GM12878 (cell line): ENCODE results near the gene NAT9. TPM values are rescaled to one million over a fixed set of nuclear protein-coding genes. Genes with fewer than 3 reads are reported as not detected.
A peak's percentile ranks its signal among the peaks of the same experiment; 100 is the strongest.

Source experiments
- ATAC-seq: fragments of 200-7000 bp; cut with Tn5 transposase; 3 replicates; pipeline ENCODE4 v1.9.1; 2020; ENCODE audit warnings: mild to moderate bottlenecking, moderate library complexity
- BruUV-seq: library from RNA; stranded (reverse); fragments of 400-500 nt; replicated peaks from 2 replicates; lab custom pipeline; 2021; lab: Mats Ljungman, UMichigan
- CTCF ChIA-PET: fragments of 300-600 bp; sonication (Branson Sonifier 250); formaldehyde crosslinking; extraction: SDS; loops from one replicate; lab custom pipeline; 2021; ENCODE audit warnings: inconsistent platforms; lab: Yijun Ruan, JAX
- POLR2A ChIA-PET: fragments of 350-600 bp; formaldehyde crosslinking; extraction: SDS; loops from one replicate; lab custom pipeline; 2021; ENCODE audit warnings: inconsistent platforms; lab: Charles Lee
- RAD21 ChIA-PET: fragments of 300-600 bp; sonication (Branson Sonifier 250); formaldehyde crosslinking; loops from one replicate; lab custom pipeline; 2023; ENCODE audit warnings: antibody characterized with exemption; ENCODE audit not compliant: unreplicated experiment; lab: Charles Lee
- SMC1A ChIA-PET: fragments of 300-600 bp; sonication (Branson Sonifier 250); formaldehyde crosslinking; loops from one replicate; lab custom pipeline; 2023; ENCODE audit not compliant: unreplicated experiment, uncharacterized antibody; lab: Charles Lee
- DNase-seq: peaks from one replicate; pipeline ENCODE4 v3.0.0-alpha.2; 2011; ENCODE audit warnings: low read depth, low spot score
- FAIRE-seq: peaks from 3 replicates; lab custom pipeline; 2011; peaks lifted over from hg19 to GRCh38; lab: Jason Lieb, UNC
- H2AFZ ChIP-seq: 2 replicates; pipeline ENCODE4 v1.6.0; 2011; ENCODE audit warnings: low read depth, low read length, control low read depth; ENCODE audit not compliant: control insufficient read depth
- H3K27ac ChIP-seq: 2 replicates; pipeline ENCODE4 v1.5.1; 2011; ENCODE audit warnings: control low read depth; ENCODE audit not compliant: control insufficient read depth, insufficient read depth
- H3K27me3 ChIP-seq, 2 experiments: replicated peaks in 1 of 2; 2 replicates each; pipeline versions ENCODE4 v1.6.0 to v1.6.1; 2011; ENCODE audit warnings: low read length in 1 of 2; ENCODE audit not compliant: control insufficient read depth in 2 of 2, insufficient read depth in 2 of 2
- H3K36me3 ChIP-seq, 2 experiments: 2 replicates each; pipeline ENCODE4 v1.5.1; 2011; ENCODE audit warnings: low read length in 1 of 2; ENCODE audit not compliant: control insufficient read depth in 2 of 2, insufficient read depth in 2 of 2
- H3K4me1 ChIP-seq: 2 replicates; pipeline ENCODE4 v1.6.1; 2011; ENCODE audit warnings: mild to moderate bottlenecking, low read length, moderate library complexity, mixed read lengths; ENCODE audit not compliant: control insufficient read depth, insufficient read depth
- H3K4me2 ChIP-seq: 2 replicates; pipeline ENCODE4 v1.6.0; 2011; ENCODE audit warnings: control low read depth; ENCODE audit not compliant: control insufficient read depth, insufficient read depth
- H3K4me3 ChIP-seq: fragments of 200-600 bp; sonication (generic); 2 replicates; pipeline ENCODE4 v1.5.1; 2016
- H3K79me2 ChIP-seq: 2 replicates; pipeline ENCODE4 v1.6.0; 2011; ENCODE audit warnings: low read length; ENCODE audit not compliant: control insufficient read depth, insufficient read depth
- H3K9ac ChIP-seq: 2 replicates; pipeline ENCODE4 v1.8.0; 2011; ENCODE audit warnings: low read length, control low read depth, mixed read lengths; ENCODE audit not compliant: control insufficient read depth, insufficient read depth
- H3K9me3 ChIP-seq: replicated peaks from 3 replicates; pipeline ENCODE4 v1.5.1; 2011; ENCODE audit warnings: mild to moderate bottlenecking, low read length; ENCODE audit not compliant: control insufficient read depth, insufficient read depth
- H4K20me1 ChIP-seq: 2 replicates; pipeline ENCODE4 v1.6.0; 2011; ENCODE audit not compliant: control insufficient read depth, insufficient read depth
- BCL3 ChIP-seq: IDR thresholded peaks from 2 replicates; pipeline ENCODE4 v1.6.1; 2011; ENCODE audit warnings: borderline replicate concordance, low read depth, mild to moderate bottlenecking, moderate library complexity, low read length; ENCODE audit not compliant: insufficient read depth, poor library complexity, severe bottlenecking
- CHD2 ChIP-seq: IDR thresholded peaks from 2 replicates; pipeline ENCODE4 v1.6.1; 2011; ENCODE audit warnings: low read depth, low read length, improper control_type of control experiment, borderline replicate concordance
- DPF2 ChIP-seq: fragments of 450-650 bp; IDR thresholded peaks from 2 replicates; pipeline ENCODE4 v1.6.1; 2017; ENCODE audit warnings: mild to moderate bottlenecking
- ESRRA ChIP-seq: IDR thresholded peaks from 2 replicates; pipeline ENCODE4 v1.6.1; 2012; ENCODE audit warnings: mild to moderate bottlenecking, low read length, improper control_type of control experiment
- IKZF1 ChIP-seq: fragments of 450-650 bp; conservative IDR thresholded peaks from 2 replicates; pipeline ENCODE4 v1.6.1; 2017; ENCODE audit warnings: antibody characterized with exemption, mild to moderate bottlenecking
- LARP7 ChIP-seq: fragments of 450-650 bp; IDR thresholded peaks from 2 replicates; pipeline ENCODE4 v1.6.1; 2017; ENCODE audit warnings: mild to moderate bottlenecking
- MYB ChIP-seq: fragments of 150-350 bp; IDR thresholded peaks from 2 replicates; pipeline ENCODE4 v1.6.1; 2014; ENCODE audit warnings: mild to moderate bottlenecking, low read depth, low read length, borderline replicate concordance
- NFYA ChIP-seq: IDR thresholded peaks from 2 replicates; pipeline ENCODE4 v1.6.1; 2011; ENCODE audit warnings: low read depth, mild to moderate bottlenecking, low read length, improper control_type of control experiment, borderline replicate concordance
- PAX5 ChIP-seq: IDR thresholded peaks from 2 replicates; pipeline ENCODE4 v1.6.1; 2011; ENCODE audit warnings: low read depth, low read length, borderline replicate concordance
- RAD21 ChIP-seq: IDR thresholded peaks from 2 replicates; pipeline ENCODE4 v1.6.1; 2011; ENCODE audit warnings: mild to moderate bottlenecking, low read depth, low read length, moderate library complexity; ENCODE audit not compliant: insufficient read depth
- SIX5 ChIP-seq: IDR thresholded peaks from 2 replicates; pipeline ENCODE4 v1.6.1; 2011; ENCODE audit warnings: mild to moderate bottlenecking, low read depth, low read length, moderate library complexity; ENCODE audit not compliant: severe bottlenecking
- SMAD1 ChIP-seq: fragments of 450-650 bp; IDR thresholded peaks from 2 replicates; pipeline ENCODE4 v1.6.1; 2018; ENCODE audit warnings: mild to moderate bottlenecking, low read depth; ENCODE audit not compliant: partially characterized antibody
- SMC3 ChIP-seq: IDR thresholded peaks from 2 replicates; pipeline ENCODE4 v1.6.1; 2011; ENCODE audit warnings: low read length, improper control_type of control experiment, borderline replicate concordance
- SRF ChIP-seq, 2 experiments: IDR thresholded peaks; 2 replicates each; pipeline ENCODE4 v1.6.1; 2011; ENCODE audit warnings: low read depth in 2 of 2, low read length in 2 of 2, mild to moderate bottlenecking in 1 of 2, moderate library complexity in 1 of 2
- STAT3 ChIP-seq: IDR thresholded peaks from 2 replicates; pipeline ENCODE4 v1.6.1; 2011; ENCODE audit warnings: low read depth, low read length, improper control_type of control experiment
- YY1 ChIP-seq: IDR thresholded peaks from 2 replicates; pipeline ENCODE4 v1.6.1; 2011; ENCODE audit warnings: low read depth, mild to moderate bottlenecking, low read length
- WGBS: methylation state at CpG from one replicate; pipeline ENCODE4 v1.1.6; 2016; ENCODE audit warnings: low lambda C conversion rate; ENCODE audit not compliant: insufficient replicate concordance, insufficient coverage; ENCODE audit errors: missing lambda C conversion rate; 5-methylcytosine and 5-hydroxymethylcytosine counted together
- in situ Hi-C: fragments of 300-500 bp; cut with MboI; formaldehyde crosslinking; loops from 9 replicates; pipeline ENCODE4 v1.14.3; 2018; ENCODE audit warnings: mixed read lengths
- intact Hi-C: fragments of 100-400 bp; cut with micrococcal nuclease; formaldehyde crosslinking; loops from one replicate; pipeline ENCODE4 v1.14.2; 2022; ENCODE audit not compliant: unreplicated experiment
- polyA plus RNA-seq, 11 experiments: library from polyadenylated mRNA; depleted of rRNA in 4 of 11; unstranded in 6 of 11; stranded (reverse) in 5 of 11; fragments of >200 nt; fragmentation: Nextera tagmentation in 4 of 11; fragmentation: Illumina TruSeq in 1 of 11; extraction: Ambion mirVana in 4 of 11; extraction: Trizol in 1 of 11; gene quantifications; 1 replicate in 1 of 11; 2 replicates in 10 of 11; pipeline versions ENCODE4 v1.2.1 to v1.2.3, GENCODE V29; 2011 to 2016; ENCODE audit warnings: inconsistent platforms in 2 of 11, missing spikeins in 2 of 11, low read depth in 1 of 11
- total RNA-seq, 4 experiments: library from RNA; depleted of rRNA in 3 of 4; stranded (reverse); fragments of >200 nt in 3 of 4; fragmentation: Illumina TruSeq in 1 of 4; extraction: Trizol in 1 of 4; gene quantifications; 2 replicates each; pipeline versions ENCODE4 v1.2.1 to v1.2.3, GENCODE V29; 2013 to 2021
- TF ChIP-seq, protein P1 (sequence below): fragments of 450-650 bp; IDR thresholded peaks from 2 replicates; pipeline ENCODE4 v1.6.1; 2017; ENCODE audit warnings: mild to moderate bottlenecking, moderate library complexity

The NAT9 gene
- total and polyA plus RNA-seq, 10 of the 15 experiments (the other 5 are each of a cell fraction or from before 2014, with no cell fraction given): 3.5 to 45.3 (median 27.3) TPM

- Histone ChIP-seq H3K9me3 (no peaks in the 10 kb centered on the region), H3K4me1 (peaks cover 26% of the 10 kb centered on the region), H4K20me1 (no peaks in the 10 kb centered on the region), H3K9ac (no peak overlapping the region), H3K27ac (no peak overlapping the region), H3K4me3 (no peak overlapping the region), H3K4me2 (no peak overlapping the region), H3K27me3 (no peaks in the 10 kb centered on the region), H3K36me3 (no peaks in the 10 kb centered on the region), H3K79me2 (peaks cover 15% of the 10 kb centered on the region), H2AFZ (no peak overlapping the region; the same call in 1 of the 2 replicates)
- FAIRE-seq (peak; percentile 94), DNase-seq (no peak), ATAC-seq (peak; percentile 20)
- CTCF ChIA-PET: interaction anchor here (0.6 to 4.5 kb wide), 23 partner anchors 8 to 216 kb away, joined by 3 to 98 read pairs (median 6); partner anchors contain the start of genes FDXR, GRIN2C, NAT9 and RAB37
- no TSS peak for BruUV-seq
- SMC1A ChIA-PET: interaction anchor here (0.8 to 3.3 kb wide), 17 partner anchors 8 to 901 kb away, joined by 3 to 15 read pairs (median 6); partner anchors contain the start of genes NAT9 and RAB37
- RAD21 ChIA-PET: interaction anchor here (0.5 to 3.0 kb wide), 14 partner anchors 8 to 216 kb away, joined by 4 to 30 read pairs (median 8); partner anchors contain the start of genes FDXR and RAB37
- WGBS: 44% methylated on average over 21 of the region's 24 CpGs
- POLR2A ChIA-PET: interaction anchor here (0.5 to 3.1 kb wide), 10 partner anchors 7 to 128 kb away, joined by 3 to 22 read pairs (median 3); partner anchors contain the start of genes NAT9 and RAB37
- intact Hi-C loops: loop anchor here (1.0 to 2.0 kb wide), 2 partner anchors 36 to 117 kb away; no protein-coding TSS in a partner anchor
- in situ Hi-C loops: loop anchor here (5.0 kb wide), 1 partner anchor 122 kb away; no protein-coding TSS in a partner anchor
- no peak for TF ChIP-seq NFYA
- 0 out of 2 replicates have a peak, but pooled peaks have one; percentile 29 for TF ChIP-seq DPF2
- TF ChIP-seq ESRRA: no peak
- peak; percentile 99 for TF ChIP-seq RAD21
- TF ChIP-seq SIX5: no peak
- no peak for TF ChIP-seq BCL3
- peak; percentile 36 for TF ChIP-seq LARP7
- TF ChIP-seq, protein P1, sequence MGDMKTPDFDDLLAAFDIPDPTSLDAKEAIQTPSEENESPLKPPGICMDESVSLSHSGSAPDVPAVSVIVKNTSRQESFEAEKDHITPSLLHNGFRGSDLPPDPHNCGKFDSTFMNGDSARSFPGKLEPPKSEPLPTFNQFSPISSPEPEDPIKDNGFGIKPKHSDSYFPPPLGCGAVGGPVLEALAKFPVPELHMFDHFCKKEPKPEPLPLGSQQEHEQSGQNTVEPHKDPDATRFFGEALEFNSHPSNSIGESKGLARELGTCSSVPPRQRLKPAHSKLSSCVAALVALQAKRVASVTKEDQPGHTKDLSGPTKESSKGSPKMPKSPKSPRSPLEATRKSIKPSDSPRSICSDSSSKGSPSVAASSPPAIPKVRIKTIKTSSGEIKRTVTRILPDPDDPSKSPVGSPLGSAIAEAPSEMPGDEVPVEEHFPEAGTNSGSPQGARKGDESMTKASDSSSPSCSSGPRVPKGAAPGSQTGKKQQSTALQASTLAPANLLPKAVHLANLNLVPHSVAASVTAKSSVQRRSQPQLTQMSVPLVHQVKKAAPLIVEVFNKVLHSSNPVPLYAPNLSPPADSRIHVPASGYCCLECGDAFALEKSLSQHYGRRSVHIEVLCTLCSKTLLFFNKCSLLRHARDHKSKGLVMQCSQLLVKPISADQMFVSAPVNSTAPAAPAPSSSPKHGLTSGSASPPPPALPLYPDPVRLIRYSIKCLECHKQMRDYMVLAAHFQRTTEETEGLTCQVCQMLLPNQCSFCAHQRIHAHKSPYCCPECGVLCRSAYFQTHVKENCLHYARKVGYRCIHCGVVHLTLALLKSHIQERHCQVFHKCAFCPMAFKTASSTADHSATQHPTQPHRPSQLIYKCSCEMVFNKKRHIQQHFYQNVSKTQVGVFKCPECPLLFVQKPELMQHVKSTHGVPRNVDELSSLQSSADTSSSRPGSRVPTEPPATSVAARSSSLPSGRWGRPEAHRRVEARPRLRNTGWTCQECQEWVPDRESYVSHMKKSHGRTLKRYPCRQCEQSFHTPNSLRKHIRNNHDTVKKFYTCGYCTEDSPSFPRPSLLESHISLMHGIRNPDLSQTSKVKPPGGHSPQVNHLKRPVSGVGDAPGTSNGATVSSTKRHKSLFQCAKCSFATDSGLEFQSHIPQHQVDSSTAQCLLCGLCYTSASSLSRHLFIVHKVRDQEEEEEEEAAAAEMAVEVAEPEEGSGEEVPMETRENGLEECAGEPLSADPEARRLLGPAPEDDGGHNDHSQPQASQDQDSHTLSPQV: no peak
- no peak for TF ChIP-seq MYB
- TF ChIP-seq SMAD1: peak; percentile 86
- TF ChIP-seq SRF (IDR thresholded peaks at IDR 0.05; ENCODE audit: low read depth in 2 of 2, low read length in 2 of 2): no peak
- no peak for TF ChIP-seq CHD2
- peak; percentile 26; the same call in 1 of the 2 replicates for TF ChIP-seq IKZF1
- no peak for TF ChIP-seq PAX5
- TF ChIP-seq YY1: peak; percentile 75
- peak; percentile 97 for TF ChIP-seq SMC3
- TF ChIP-seq STAT3: no peak
Observed at GRCh38 chr17:74744714-74745547, 31.2 kb downstream of the NAT9 start.
